Suppressor macrophage treated with lipopolysaccharide for 1 hour (primary cell): ENCODE results near the gene SLC25A44.
"Not testable (repeated sequence)": the region's sequence is repeated elsewhere in the genome, so short reads cannot be mapped to it uniquely, and the experiment has no call there.

Experiments used
- DNase-seq, 3 donors: peaks; one replicate each; pipeline ENCODE4 v3.0.0-alpha.2; 2020 to 2022

The SLC25A44 gene

GRCh38 chr1:156164125-156164831, 29.6 kb upstream of the SLC25A44 start:
- DNase-seq: no peak

DNA sequence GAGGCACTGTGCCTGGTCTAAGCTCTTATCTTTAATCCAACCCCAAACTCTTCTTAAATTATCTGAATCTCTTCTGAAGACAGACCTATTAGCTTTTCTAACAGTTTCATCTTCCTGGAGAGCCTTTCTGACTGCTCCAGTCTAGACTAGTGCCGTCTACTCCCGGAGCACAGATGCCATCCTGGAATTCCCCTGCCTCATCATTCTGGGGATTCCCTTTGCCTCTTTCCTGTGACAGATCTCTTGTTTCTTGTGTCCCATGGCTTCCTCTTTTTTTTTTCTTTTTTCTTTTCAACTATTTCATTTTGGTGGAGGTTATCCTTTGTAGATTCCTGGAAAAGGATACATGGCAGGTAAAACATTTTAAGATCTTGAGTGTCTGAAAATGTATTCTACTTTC, 28.8 kb upstream of the SLC25A44 start:
- peak; percentile 91 to 97 (median 95) for DNase-seq

DNA sequence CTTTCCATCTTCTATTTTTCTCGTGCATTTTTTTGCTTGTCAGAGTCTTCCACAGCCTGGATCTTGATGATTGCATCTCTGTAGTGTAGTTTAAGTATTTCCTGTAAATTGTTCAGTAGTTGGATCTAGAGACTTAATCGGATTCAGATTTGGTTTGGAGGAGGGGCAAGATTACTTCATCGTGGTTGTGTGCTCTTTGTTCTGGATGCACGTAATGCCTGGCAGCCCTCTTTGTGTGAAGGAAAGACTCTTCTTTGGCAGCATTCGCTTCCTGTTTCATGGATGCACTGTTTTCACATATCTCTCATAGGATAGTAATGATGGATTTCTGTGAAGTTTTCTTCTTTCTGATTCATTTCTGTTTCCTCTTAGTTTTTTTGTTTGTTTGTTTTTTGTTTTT, 26.4 kb upstream of the SLC25A44 start:
- peak in 1 of 3 donors; percentile 33 for DNase-seq

- DNase-seq: no peak
These were observed 21.0 kb upstream of the SLC25A44 start for GRCh38 chr1:156172696-156173470.

DNA sequence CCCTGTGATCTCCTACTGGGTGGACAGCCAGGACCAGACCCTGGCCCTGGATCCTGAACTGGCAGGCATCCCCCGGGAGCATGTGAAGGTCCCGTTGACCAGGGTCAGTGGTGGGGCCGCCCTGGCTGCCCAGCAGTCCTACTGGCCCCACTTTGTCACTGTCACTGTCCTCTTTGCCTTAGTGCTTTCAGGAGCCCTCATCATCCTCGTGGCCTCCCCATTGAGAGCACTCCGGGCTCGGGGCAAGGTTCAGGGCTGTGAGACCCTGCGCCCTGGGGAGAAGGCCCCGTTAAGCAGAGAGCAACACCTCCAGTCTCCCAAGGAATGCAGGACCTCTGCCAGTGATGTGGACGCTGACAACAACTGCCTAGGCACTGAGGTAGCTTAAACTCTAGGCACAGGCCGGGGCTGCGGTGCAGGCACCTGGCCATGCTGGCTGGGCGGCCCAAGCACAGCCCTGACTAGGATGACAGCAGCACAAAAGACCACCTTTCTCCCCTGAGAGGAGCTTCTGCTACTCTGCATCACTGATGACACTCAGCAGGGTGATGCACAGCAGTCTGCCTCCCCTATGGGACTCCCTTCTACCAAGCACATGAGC, 17.2 kb upstream of the SLC25A44 start:
- DNase-seq: no peak

DNA sequence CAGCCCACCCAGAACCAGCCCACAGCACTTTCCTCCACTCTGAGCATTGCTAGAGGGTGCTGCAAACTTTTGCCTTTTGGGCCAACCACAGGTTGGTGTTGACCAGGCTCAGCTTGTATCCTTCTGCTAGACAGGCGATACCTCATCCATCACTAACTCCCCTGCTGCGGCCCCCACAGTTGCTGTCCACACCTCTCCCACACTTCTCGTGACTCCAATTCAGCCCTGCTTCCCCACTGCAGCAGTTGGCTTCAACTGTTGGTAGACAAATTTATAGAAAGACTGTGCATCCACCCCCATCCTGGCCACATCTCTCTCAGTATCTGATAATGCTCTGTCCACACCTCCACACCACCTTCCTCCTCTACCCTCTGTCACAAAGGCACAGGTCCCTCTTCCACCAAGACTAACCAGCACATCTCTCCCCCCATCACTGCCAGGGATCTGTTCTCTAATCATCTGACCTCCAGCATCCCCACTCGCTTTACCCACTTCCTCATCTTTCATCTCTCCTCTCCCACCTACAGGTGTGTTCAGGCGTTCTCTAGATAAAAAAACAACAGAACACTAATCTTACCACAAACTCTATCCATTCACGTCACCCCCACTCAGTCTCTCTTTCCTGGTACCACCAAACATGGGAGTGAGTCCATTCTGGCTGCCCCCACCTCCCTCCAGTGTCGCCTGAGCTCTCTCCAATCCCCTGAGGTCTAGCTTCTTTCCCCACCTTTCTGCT, 15.8 kb upstream of the SLC25A44 start:
- DNase-seq: no peak

GRCh38 chr1:156180471-156180870, 13.4 kb upstream of the SLC25A44 start:
- no peak for DNase-seq

- not testable (repeated sequence) for DNase-seq
These were observed 12.4 kb upstream of the SLC25A44 start for GRCh38 chr1:156181391-156181924.

- not testable (repeated sequence) for DNase-seq
These were observed 11.7 kb upstream of the SLC25A44 start for GRCh38 chr1:156182010-156182779.

DNA sequence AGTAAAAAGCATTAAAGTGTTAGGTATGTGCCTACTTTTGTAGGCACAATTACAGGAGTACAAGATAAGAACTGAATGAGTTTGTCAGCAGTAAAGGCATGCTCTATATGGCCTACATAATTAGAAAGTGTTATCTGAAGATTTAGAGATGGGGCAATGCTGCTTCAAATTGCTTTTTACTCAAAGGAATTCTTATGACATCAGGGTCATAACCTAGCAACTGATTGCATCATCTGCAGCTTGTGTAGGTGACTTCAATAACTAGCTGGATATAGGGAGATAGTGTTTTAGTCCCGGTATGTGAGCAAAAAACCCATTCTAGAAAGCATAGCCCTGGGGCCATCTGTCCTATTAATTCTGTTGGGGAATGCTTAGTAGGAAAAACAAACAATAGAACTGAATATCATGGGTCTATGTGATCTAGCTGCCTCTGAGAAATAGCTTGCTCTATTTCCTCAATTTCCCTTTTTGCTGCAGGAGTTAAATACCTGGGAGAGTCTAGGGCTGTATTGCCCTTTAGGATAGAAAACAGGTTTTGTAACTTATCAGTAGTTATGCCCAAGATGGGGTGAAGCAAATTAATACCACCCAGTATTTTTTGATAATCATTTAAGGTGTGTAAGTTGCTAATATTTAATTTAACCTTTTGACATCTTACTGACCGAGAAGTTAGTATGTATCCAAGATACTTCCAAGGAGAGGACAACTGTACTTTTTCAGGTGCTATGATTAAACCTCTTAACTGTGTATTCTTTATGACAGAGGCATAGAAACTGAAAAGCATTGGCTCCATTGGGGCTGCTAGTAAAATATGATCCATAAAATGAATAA, 7.3 kb upstream of the SLC25A44 start:
- peak in 1 of 3 donors; percentile 27 for DNase-seq

DNA sequence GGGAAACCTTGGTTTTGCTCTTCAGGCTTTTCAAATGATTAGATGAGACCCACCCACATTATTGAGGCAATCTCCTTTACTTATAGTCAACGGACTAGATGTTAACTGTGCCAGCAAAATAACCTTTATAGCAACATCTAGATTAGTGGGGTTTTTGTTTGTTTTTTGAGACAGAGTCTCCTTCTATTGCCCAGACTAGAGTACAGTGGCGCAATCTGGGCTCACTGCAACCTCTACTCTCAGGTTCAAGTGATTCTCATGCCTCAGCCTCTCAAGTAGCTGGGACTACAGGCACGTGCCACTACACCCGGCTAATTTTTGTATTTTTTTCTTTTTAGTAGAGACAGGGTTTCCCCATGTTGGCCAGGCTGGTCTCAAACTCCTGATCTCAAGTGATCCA, 3.6 kb upstream of the SLC25A44 start:
- DNase-seq: not testable (repeated sequence)

- no peak for DNase-seq
These were observed 2.5 kb upstream of the SLC25A44 start for GRCh38 chr1:156191292-156191964.

DNA sequence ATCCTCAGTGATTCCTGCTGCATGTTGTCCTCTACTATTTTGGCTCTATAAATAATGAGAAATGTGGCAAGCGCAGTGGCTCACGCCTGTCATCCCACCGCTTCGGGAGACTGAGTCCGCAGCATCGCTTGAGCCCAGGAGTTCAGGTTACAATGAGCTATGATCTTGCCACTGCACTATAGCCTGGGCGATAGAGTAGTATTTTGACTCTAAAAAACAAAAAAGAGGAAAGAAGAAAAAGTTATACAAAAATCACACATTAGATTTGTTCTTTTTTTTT, 756 bp upstream of the SLC25A44 start:
- no peak for DNase-seq

DNA sequence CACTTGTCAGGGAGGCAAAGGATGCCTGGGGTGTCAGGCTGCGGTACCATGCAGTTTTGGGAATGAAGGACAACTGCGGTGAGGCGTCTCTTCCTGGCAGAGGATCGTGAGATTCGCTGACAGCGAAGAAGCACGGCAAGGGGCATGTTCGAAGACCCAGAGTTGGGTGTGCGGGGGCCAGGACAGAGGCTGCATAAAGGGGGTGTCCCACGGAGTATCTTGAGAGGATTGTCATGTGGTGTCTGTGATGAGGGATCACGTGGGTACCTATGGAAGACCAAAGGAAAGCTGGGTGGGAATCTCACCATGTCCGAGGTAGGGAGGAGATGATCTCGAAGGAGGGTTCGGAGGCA, 372 bp downstream of the SLC25A44 start:
- DNase-seq: peak in 1 of 3 donors; percentile 21

- DNase-seq: no peak
These were observed 1.9 kb downstream of the SLC25A44 start for GRCh38 chr1:156195853-156196252.

GRCh38 chr1:156196445-156196844, 2.5 kb downstream of the SLC25A44 start:
- DNase-seq: no peak

DNA sequence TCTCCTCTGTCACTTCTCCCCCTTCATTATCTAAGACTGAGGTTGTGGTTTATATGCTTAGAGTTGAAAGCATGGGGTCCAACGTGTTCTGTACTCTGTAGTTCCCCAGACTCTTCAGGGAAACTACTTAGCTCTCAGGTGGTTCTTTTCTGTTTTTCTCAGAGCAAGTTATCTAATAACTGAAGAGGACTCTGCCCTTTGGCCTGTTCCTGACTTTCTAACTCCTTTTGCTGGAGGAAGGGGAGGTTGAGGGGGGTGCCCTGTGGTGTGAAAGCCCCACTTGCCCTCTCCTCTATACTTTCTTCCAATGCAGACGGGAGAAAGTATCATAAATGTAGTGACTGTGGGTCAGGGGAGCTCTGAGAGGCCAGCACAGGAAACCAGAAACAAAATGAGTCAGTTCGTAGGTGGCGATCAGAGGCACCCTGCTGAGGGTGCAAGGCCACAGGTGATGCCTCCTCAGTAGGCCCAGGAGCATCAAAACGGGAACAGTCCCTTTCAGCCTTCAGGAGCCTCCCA, 5.0 kb downstream of the SLC25A44 start:
- no peak for DNase-seq

- no peak for DNase-seq
These were observed 6.1 kb downstream of the SLC25A44 start for GRCh38 chr1:156200044-156200443.

DNA sequence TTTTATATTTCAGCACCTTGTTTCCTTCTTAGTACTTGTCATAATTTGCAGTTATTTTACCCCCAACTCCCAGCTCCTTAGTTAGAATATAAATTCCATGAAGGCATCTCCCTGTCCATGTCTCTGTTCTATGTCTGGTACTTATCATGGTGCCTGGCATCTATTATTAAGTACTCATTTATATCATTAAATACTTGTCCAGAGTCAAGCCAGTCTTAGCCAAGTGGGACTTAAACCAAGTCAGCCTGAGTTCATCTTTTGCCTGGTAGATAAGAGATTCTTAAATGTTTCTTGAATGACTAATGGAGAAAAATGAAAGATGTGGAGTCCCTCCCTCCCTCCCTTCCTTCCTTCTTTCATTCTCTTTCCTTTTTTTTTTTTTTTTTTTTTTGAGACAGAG, 9.4 kb downstream of the SLC25A44 start:
- DNase-seq: no peak

DNA sequence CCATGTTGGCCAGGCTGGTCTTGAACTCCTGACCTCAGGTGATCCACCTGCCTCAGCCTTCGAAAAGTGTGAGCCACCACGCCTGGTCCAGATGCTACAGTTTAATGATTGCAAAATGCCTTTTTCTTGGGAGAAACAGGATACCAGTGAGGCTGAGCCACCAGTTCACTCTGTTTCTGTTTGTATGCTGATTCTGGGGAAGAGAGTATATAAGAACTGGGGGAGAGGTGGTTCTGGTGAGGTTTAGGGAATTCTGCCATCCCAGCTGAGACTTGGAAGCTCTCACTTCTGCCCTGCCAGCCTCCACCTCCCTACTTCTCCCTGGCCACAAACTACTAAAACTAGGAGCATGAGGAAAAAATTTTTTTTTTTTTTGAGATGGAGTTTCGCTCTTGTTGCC, 10.8 kb downstream of the SLC25A44 start:
- DNase-seq: no peak

GRCh38 chr1:156211243-156211642, 17.3 kb downstream of the SLC25A44 start:
- no peak for DNase-seq
